ENCODE results near the gene UVSSA. TPM values are rescaled to one million over a fixed set of nuclear protein-coding genes. Genes with fewer than 3 reads are reported as not detected.

The UVSSA gene
- 28.3 and 28.4 TPM in 2 replicates for total RNA-seq

DNA sequence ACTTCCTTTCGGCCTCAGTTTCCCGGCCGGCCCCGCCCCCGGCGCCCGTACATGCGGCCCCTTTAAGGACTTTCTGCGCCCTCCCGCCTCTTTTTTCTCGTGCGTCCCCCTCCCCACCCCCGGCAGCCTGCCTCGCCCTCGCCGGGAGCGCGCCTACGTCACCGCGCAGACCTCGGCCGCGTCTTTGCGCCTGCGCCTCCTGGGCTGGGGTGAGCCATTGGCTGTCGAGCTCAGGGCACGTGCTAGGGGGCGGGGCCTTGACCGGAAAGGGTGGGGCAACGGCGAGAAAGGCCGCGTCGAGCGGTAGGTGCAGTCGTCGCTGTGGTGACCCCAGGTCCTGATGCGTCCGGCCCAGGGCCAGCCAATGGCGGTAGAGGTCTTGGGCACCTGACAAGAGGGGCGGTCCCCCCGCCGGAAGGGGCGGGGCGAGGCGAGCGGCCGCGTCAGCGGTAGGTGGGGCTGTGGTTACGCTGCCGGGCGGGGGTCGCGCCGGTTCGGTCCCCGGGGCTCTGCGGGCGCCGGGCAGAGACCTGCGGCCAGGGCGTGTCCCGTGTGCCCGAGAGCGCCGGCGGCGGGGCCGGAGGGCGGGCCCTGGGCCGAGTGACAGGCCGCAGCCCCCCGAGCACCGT lies at the start of gene UVSSA:
TSS of gene UVSSA (plus strand) at position 428 of the 629 bp plus-strand sequence. CDS start 884 bp downstream, outside the sequence.
- H3K4me3 Mint-ChIP-seq, result peak within 1 kb of the TSS; percentile 98
- H3K27me3 Mint-ChIP-seq, result no peaks in the 10 kb centered on the region
- DNase-seq, result peak; percentile 100
- H3K4me1 Mint-ChIP-seq, result peaks cover 35% of the 10 kb centered on the region
- intact Hi-C loops (cut with micrococcal nuclease), result loop anchor here (1.0 to 5.0 kb wide), 8 partner anchors 40 to 1725 kb away; partner anchors contain the start of genes CTBP1, FGFRL1, HTT and HTT-AS
- peak within 1 kb of the TSS; percentile 94 for H3K27ac Mint-ChIP-seq
- peaks cover 10% of the 10 kb centered on the region for H3K36me3 Mint-ChIP-seq (ENCODE audit: low read depth)
- no peaks in the 10 kb centered on the region for H3K9me3 Mint-ChIP-seq

DNA sequence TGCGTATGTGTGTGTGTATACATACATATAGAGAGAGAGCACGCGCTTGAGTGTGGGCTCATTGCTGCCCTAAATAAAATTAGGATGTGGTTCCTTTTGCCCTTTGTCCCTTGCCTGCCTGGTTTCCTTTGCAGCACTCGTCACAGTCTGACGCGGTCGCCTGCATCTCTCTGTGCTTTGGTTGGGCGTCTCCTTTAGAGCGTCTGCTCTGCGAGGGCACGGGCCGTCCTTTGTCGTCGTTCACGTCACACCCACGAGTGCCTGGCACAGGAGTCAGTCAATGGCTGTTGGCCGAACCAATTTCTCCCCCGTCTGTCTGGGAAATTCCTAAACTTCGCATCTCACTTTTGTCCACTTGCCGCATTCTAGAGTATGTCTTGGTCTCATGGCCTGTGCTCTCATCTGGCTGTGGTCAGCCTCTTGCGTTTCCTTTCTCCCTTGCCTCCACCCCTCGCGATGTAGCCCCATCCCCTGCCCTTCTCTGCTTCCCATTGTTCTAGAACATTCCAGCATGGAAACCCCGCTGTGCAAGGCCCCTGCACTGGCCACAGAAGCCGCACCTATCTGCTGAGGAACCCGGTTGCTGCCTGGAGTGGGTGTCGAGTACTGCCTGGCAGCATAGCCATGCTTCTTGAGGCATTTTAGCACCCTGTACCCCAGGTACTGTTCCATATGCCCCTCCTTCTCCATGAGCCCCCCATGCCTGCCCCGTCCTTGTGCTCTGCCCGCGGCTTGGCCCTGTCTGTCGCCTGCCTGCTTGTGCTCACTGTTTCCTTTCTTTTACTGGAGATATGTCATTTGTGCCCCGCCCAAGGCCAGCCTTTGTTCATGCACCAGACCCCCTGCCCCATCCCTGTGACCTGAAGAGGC lies 49.3 kb upstream of the UVSSA start:
- Mint-ChIP-seq H3K4me3 (no peak overlapping the region), H3K27ac (no peak overlapping the region), H3K4me1 (peaks cover 18% of the 10 kb centered on the region), H3K9me3 (no peaks in the 10 kb centered on the region), H3K36me3 (ENCODE audit: low read depth) (peaks cover 46% of the 10 kb centered on the region), H3K27me3 (no peaks in the 10 kb centered on the region)
- no peak for DNase-seq
- intact Hi-C loops (cut with micrococcal nuclease), result no loop called here

- Mint-ChIP-seq H3K27me3 (no peaks in the 10 kb centered on the region), H3K36me3 (ENCODE audit: low read depth) (peaks cover 46% of the 10 kb centered on the region), H3K9me3 (no peaks in the 10 kb centered on the region), H3K27ac (no peak overlapping the region), H3K4me1 (peaks cover 18% of the 10 kb centered on the region), H3K4me3 (no peak overlapping the region)
- intact Hi-C loops (cut with micrococcal nuclease), result no loop called here
- DNase-seq, result no peak
Measured at GRCh38 chr4:1298461-1298860, 48.5 kb upstream of the UVSSA start.

DNA sequence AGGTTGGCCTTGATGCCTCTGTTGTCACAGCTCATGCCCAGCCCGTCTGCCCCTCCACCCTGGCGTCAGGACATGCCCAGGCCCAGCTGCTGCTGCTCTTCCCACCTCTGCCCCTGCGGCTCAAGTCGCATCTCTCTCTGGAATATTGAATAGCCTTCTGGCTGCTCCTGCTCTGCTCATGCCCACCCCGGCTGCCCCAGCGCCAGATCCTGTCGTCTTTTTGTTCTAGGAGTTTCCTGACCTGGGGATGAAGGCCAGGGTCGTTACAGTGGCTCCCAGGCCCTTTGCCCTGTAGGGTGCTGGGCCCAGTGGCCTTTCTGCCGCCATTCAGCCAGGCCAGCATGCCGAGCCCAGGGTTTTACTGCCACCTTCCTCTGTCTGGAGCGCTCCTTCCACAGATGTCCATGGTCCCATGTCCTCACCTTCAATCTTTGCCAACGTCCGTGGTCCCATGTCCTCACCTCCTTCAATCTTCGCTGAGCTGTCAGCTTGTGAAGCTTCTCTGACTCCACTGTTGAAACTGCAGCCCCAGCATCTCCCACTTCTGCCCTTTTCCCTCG lies 47.6 kb upstream of the UVSSA start:
- Mint-ChIP-seq H3K9me3 (no peaks in the 10 kb centered on the region), H3K4me1 (peaks cover 14% of the 10 kb centered on the region), H3K36me3 (ENCODE audit: low read depth) (peaks cover 43% of the 10 kb centered on the region), H3K4me3 (no peak overlapping the region), H3K27ac (no peak overlapping the region), H3K27me3 (no peaks in the 10 kb centered on the region)
- intact Hi-C loops (cut with micrococcal nuclease), result no loop called here
- DNase-seq, result no peak

GRCh38 chr4:1300466-1301455 lies 46.2 kb upstream of the UVSSA start:
- Mint-ChIP-seq H3K27ac (peak overlapping the region; percentile 66), H3K9me3 (no peaks in the 10 kb centered on the region), H3K4me1 (peaks cover 19% of the 10 kb centered on the region), H3K4me3 (no peak overlapping the region), H3K27me3 (no peaks in the 10 kb centered on the region), H3K36me3 (ENCODE audit: low read depth) (peaks cover 46% of the 10 kb centered on the region)
- DNase-seq, result no peak
- intact Hi-C loops (cut with micrococcal nuclease), result no loop called here

DNA sequence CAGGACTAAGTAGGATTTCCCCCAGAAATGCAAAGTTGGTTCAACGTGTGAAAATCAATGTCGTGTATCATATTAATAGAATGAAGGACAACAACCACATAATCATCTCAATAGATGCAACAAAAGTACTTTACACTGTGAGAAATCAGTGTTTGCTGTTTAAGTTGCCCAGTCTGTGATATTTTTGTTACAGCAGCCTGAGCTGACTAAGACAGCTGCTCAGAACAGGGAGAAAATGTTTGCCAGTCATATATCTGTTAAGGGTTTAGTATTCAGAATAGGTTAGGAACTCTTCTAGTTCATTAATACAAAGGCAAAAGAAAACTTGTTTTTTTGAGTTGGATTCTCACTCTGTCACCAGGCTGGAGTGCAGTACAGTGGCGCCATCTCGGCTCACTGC lies 44.8 kb upstream of the UVSSA start:
- H3K4me3 Mint-ChIP-seq, result no peak overlapping the region
- no peak overlapping the region for H3K27ac Mint-ChIP-seq
- peaks cover 46% of the 10 kb centered on the region for H3K36me3 Mint-ChIP-seq (ENCODE audit: low read depth)
- DNase-seq, result no peak
- intact Hi-C loops (cut with micrococcal nuclease), result no loop called here
- H3K27me3 Mint-ChIP-seq, result no peaks in the 10 kb centered on the region
- H3K9me3 Mint-ChIP-seq, result no peaks in the 10 kb centered on the region
- H3K4me1 Mint-ChIP-seq, result peaks cover 23% of the 10 kb centered on the region

- no peak for DNase-seq
- Mint-ChIP-seq H3K9me3 (no peaks in the 10 kb centered on the region), H3K4me1 (peaks cover 44% of the 10 kb centered on the region), H3K4me3 (no peak overlapping the region), H3K27ac (no peak overlapping the region), H3K27me3 (no peaks in the 10 kb centered on the region), H3K36me3 (ENCODE audit: low read depth) (peaks cover 30% of the 10 kb centered on the region)
- intact Hi-C loops (cut with micrococcal nuclease), result loop anchor here (5.0 kb wide), 1 partner anchor 42 kb away; the partner anchor contains the start of gene UVSSA
Measured at GRCh38 chr4:1305261-1305711, 41.7 kb upstream of the UVSSA start.

GRCh38 chr4:1305781-1306455 lies 41.1 kb upstream of the UVSSA start:
- DNase-seq, result no peak
- intact Hi-C loops (cut with micrococcal nuclease), result loop anchor here (5.0 kb wide), 1 partner anchor 41 kb away; the partner anchor contains the start of gene UVSSA
- peak overlapping the region; percentile 5 for H3K4me3 Mint-ChIP-seq
- H3K4me1 Mint-ChIP-seq, result peaks cover 45% of the 10 kb centered on the region
- peaks cover 26% of the 10 kb centered on the region for H3K36me3 Mint-ChIP-seq (ENCODE audit: low read depth)
- no peaks in the 10 kb centered on the region for H3K9me3 Mint-ChIP-seq
- no peaks in the 10 kb centered on the region for H3K27me3 Mint-ChIP-seq
- peak overlapping the region; percentile 31 for H3K27ac Mint-ChIP-seq

DNA sequence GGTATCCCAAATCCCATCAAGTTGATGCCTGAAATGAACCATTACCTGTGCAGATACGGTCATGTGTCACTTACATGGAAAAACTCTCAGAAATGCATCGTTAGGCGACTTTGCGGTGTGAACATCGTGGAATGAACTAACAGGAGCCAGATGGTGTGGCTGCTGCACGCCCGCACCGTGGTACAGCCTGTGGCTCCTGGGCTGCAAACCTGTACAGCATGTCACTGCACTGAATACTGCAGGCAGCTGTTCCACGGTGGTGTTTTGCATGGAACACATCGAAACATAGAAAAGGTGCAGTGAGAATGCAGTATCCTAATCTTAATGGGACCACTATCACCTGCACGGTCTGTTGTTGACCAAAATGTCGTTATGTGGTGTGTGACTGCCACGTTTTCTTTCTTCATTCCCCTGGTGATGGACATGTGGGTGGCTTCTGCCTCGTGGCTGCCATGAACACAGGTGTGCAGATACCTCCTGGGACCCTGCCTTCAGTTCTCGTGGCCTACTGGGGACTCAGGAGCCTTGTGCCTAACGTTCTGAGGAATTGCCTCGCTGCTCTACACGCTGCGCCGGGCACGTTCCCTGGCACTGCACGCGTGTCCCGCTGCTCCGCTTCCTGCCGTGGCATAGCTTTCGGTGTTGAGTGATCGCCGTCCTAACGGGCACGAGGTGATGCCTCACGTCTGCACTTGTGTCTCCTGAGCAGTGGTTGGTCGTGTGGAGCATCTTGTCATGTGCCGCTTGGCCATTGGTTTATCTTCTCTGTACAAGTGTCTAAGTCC lies 38.9 kb upstream of the UVSSA start:
- Mint-ChIP-seq H3K27ac (no peak overlapping the region), H3K4me1 (peaks cover 48% of the 10 kb centered on the region), H3K36me3 (ENCODE audit: low read depth) (peaks cover 26% of the 10 kb centered on the region), H3K9me3 (no peaks in the 10 kb centered on the region), H3K27me3 (no peaks in the 10 kb centered on the region), H3K4me3 (peak overlapping the region; percentile 78)
- intact Hi-C loops (cut with micrococcal nuclease), result loop anchor here (5.0 kb wide), 1 partner anchor 39 kb away; the partner anchor contains the start of gene UVSSA
- DNase-seq, result no peak

DNA sequence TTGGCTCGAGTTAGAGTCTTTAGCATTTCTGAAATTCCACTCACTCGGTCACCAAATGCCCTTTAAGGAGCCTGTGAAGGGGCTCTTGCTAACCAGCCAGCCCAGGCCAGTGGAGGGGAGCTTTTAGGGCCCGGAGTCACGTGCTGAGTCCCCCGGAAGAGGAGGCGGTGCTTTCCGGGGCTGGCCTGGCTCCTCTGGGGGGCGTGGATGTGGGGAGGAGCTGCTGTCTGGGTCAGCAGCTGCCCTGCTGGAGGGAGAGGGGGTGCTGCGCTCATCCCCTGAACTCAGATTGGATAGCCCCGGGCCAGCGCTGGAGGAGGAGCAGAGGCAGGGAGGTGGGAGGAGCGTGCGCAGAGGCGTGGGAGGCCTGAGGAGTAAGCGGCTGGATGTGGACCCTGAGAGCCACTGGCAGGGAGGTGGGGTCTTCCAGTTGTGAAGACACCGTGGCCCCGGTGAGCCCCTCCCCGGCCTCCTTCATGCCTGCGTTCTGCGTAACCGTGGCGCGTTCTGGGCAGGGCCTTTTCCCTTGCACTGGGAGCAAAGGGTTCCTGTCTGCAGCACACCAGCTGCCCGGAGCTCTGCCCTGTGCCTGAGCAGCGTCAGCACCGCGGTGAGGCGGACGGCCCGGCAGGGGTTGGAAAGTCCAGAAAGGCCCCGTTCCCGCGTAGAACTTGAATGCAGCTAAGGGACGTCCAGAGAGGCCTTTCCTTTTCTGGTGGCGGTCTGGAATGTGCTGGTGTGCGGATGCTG lies 37.6 kb upstream of the UVSSA start:
- Mint-ChIP-seq H3K27me3 (no peaks in the 10 kb centered on the region), H3K4me3 (peak overlapping the region; percentile 78), H3K36me3 (ENCODE audit: low read depth) (peaks cover 37% of the 10 kb centered on the region), H3K27ac (peak overlapping the region; percentile 57), H3K4me1 (peaks cover 51% of the 10 kb centered on the region), H3K9me3 (no peaks in the 10 kb centered on the region)
- intact Hi-C loops (cut with micrococcal nuclease), result loop anchor here (5.0 kb wide), 1 partner anchor 38 kb away; the partner anchor contains the start of gene UVSSA
- DNase-seq, result peak; percentile 88

DNA sequence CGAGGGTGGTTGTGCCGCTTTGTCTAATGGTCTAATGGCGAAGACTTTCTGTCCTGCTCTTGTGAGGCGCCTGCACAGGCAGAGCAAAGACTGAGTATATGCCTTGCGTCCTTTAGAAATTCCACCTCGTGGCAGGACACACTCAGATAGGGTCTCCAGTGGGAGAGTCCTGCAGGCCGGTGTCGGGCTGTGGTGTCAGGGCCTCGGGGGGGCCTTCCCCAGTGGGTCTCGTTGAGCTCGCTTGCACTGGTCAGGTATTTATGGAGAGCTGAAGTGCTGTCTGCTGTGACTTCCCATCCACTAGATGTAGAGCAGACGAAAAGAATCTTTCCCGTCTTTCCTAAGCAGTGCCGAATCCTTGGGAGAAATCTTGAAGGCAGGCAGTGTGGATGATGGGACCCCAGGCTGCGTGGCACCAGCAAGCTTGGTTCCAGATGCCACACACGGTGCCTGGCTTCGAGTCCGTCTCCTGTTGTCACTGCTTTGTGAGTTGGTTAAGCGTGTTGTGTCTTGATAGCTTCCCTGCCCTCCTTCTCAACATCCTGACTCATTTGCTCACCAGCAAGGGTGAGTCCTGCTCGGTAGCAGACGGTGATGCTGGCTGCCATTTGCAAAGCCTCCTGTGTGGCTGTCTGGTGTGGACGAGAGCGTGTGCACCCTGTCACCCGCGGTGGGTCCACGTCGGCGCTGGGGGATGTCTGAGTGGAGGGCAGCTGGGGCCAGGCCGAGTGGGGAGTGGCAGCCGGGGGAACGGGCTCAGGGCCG lies 36.8 kb upstream of the UVSSA start:
- Mint-ChIP-seq H3K4me3 (peak overlapping the region; percentile 78), H3K4me1 (peaks cover 48% of the 10 kb centered on the region), H3K36me3 (ENCODE audit: low read depth) (peaks cover 39% of the 10 kb centered on the region), H3K27ac (peak overlapping the region; percentile 43), H3K9me3 (no peaks in the 10 kb centered on the region), H3K27me3 (no peaks in the 10 kb centered on the region)
- intact Hi-C loops (cut with micrococcal nuclease), result no loop called here
- DNase-seq, result no peak
